ENCODE results near the gene ANKRD13D.
A peak's percentile ranks its signal among the peaks of the same experiment; 100 is the strongest.
"Not testable (repeated sequence)": the region's sequence is repeated elsewhere in the genome, so short reads cannot be mapped to it uniquely, and the experiment has no call there.

ANKRD13D gene

DNA sequence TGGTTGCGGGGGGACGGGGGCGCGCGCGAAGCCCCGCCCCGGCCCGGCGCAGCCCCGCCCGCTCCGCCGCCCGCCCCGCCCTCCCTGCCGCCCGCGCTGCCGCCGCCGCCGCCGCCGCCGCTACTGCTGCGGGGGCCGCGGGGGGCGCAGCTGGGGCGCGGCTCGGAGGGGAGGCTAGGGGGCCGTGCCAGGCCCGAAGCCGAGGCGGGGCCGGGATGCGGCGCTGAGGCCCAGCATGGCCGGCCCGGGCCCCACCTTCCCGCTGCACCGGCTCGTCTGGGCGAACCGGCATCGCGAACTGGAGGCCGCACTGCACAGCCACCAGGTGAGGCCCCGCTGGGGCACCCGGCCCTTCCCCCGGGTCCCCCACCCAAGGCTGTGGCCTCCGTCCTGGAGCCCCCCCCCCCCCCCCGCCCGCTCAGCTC lies at the start of gene ANKRD13D:
TSS of gene ANKRD13D (plus strand) at position 78 of the 425 bp plus-strand sequence. CDS start at position 236, 158 bp downstream.
- DNase-seq (ENCODE audit: low read depth), result no peak

DNA sequence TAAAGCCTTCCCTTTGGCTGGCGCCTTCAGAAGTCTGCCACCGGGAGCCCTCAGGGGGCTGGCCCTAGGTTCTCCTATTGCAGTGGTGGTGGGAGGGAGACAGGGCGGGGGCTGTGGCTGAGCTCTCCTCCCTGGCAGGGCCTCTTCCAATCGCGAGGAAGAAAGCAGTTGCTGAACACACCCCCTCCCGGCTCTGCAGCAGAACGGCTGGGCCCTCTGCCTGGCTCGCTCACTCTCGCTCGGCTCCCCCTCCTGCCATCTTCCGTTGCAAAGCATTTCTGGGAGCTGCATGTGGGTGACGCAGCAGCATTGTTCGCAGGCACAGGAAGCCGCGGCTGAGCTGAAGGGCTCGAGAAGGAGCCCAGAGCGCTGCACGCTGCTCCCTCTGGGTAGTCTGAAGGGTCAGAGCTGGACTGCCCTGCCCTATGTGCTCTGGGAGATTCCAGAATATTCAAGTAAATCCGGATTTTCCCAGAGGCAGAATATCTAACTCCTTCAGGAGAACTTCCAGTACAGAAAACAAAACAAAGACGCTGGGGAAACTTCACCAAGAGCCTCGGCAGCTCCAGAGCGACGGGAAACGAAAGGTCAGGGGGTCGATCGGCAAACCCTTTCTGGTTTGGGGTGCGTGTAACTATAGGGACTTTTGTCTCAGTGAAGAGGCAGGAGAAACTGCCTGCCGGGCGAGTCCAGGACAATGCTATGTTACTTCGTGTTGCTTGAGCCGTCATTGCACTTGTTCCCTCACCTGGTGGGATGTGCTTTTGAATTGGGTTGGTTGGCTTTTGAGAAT lies 49.1 kb upstream of the ANKRD13D start:
- DNase-seq (ENCODE audit: low read depth), result peak; percentile 98

DNA sequence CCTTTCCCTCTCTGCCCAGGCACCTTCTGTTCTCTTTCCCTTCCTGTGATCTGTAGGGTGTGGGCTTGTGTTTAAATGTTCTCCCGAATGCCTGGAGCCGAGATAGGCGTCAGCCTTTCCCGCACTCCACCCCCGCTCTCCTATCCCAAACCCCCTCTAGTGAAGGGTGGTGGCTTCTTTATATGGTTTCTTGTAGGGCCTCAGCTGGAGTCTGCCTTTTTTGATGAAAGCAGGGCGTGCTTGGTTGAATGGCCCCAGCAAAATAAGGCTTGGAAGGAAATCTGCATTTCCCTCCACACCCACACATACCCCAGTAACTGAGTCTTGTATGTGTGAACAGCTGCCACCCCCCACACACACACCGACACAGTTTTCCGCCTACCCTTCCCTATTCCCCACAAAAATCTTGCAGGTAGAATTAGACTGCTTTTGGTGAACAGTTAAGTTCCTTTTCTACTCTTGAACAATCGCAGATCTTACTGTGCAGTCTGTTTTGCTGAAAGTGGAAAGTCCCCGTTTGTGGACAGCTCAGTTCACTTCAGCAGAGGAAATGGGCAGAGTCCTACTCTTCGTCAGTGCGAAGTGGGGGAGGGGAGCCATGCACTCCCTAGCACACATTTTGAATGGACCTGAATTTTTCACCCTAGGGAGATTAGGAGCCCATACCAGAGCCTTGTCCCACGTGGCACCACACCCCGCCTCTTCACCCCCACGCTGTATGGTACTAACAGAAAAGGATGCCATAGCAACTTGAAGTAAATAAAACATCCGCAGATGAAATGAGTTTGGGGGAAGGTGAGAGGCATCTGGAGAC lies 48.3 kb upstream of the ANKRD13D start:
- DNase-seq (ENCODE audit: low read depth), result peak; percentile 82

DNA sequence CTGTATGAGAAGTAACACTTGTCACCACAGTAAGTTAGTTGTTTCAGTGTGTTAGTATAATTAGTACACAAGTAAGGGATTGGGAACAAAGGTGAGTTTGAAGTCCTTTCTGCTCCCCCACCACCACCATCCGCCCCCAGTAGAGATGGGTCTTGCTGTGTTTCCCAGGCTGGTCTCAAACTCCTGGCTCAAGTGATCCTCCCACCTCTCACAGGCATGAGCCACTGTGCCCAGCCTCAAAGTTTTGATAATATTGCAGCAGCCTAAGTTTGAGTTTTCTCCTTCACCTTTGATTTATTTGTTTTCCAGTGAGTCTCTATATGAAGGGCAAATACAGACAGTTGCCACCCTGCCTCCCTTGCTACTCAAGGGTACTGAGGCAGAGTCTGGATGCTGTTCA lies 46.6 kb upstream of the ANKRD13D start:
- DNase-seq (ENCODE audit: low read depth), result no peak

DNA sequence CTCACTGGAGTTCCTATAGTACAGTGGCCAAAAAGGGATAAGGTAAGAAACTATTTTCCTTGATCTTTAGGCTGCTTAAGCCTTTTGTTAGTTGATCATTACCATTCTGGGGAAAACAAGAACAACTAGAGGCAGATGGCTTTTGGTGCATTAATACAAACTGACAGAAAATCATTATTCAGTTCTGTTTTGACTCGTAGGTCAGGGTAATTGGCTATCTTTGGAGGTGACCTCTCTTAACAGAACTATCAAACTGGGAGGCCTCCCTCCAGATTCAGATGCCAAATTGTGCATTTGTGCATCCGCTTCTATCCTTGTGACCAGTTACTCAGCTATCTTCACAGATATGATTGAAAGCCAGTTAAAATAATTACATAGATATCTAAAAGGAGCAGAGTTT lies 46.1 kb upstream of the ANKRD13D start:
- DNase-seq (ENCODE audit: low read depth), result no peak

DNA sequence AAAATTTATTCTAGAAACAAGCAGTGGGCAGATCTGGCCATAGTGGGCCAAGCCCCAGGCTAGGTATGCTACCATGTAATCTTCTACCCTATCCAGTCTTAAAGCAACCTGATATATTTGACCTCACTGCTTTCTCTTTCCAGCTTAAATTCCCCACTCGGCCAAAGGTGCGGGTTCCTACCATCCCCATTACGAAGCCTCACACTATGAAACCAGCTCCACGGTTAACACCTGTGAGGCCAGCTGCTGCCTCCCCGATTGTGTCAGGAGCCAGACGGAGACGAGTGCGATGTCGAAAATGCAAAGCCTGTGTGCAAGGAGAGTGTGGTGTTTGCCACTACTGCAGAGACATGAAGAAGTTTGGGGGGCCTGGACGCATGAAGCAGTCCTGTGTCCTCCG lies 44.1 kb upstream of the ANKRD13D start:
- no peak for DNase-seq (ENCODE audit: low read depth)

DNA sequence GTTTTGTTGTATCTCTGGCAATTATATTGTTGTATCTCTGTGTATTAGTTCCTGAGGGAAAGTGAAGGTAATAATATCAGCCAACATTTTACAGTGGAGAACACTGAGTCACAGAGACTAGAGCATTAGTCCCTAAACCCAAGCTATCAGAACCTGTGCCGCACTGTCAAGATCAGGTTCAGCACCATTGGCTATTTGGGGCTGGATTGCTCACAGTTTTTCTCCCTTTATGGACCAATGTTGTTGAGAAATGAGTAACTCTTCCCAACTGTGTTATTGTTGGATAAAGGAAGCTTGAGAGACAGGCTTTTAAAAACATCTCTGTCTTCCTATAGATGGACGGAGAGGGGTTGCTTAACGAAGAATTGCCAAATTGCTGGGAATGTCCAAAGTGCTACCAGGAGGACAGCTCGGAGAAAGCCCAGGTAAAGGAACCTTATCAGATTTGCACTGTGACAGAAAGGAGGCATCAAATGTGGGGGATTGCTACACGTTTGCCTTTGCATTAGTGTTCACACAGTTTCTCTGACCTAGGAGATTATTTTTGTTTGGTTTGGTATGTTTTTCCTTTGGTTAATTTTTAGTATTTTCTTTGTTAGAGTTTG lies 41.1 kb upstream of the ANKRD13D start:
- no peak for DNase-seq (ENCODE audit: low read depth)

DNA sequence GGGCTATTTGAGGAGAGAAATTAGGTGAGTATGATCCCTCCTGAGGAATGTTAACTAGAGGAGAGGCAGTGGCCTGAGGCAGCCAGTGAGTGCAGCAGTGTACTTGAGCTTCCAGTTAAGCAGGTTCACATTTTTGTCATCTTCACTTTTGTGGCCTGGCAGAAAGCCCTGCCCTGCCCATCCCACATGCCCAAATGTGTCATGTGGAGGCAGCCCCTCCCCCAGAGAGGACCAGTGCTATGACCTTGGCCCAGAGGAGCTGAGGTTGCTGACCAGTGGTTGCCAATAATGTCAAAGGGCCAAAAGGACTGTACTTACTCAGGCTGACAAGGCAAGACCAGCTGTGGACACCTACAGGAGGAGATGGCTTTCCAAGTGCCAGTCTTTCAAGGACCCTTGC lies 40.5 kb upstream of the ANKRD13D start:
- no peak for DNase-seq (ENCODE audit: low read depth)

DNA sequence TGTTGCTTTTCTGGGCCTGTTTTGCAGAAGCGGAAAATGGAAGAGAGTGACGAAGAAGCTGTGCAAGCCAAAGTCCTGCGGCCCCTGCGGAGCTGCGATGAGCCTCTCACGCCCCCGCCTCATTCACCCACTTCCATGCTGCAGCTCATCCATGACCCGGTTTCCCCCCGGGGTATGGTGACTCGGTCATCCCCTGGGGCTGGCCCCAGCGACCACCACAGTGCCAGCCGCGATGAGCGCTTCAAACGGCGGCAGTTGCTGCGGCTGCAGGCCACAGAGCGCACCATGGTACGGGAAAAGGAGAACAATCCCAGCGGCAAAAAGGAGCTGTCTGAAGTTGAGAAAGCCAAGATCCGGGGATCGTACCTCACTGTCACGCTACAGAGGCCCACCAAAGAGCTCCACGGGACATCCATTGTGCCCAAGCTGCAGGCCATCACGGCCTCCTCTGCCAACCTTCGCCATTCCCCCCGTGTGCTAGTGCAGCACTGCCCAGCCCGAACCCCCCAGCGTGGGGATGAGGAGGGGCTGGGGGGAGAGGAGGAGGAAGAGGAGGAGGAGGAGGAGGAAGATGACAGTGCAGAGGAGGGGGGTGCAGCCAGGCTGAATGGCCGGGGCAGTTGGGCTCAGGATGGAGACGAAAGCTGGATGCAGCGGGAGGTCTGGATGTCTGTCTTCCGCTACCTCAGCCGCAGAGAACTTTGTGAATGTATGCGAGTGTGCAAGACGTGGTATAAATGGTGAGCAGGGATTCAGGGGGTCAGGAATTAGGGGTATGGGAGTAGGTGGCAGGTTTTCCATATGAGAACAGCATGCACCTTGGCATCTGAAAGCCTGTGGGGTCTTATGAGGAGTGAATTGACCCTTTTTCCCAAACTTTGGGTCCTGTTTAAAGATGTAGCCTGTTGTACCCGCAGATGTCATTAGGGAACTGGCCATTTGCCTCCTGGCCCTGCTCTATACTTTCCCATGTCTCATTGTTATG lies 38.8 kb upstream of the ANKRD13D start:
- no peak for DNase-seq (ENCODE audit: low read depth)

DNA sequence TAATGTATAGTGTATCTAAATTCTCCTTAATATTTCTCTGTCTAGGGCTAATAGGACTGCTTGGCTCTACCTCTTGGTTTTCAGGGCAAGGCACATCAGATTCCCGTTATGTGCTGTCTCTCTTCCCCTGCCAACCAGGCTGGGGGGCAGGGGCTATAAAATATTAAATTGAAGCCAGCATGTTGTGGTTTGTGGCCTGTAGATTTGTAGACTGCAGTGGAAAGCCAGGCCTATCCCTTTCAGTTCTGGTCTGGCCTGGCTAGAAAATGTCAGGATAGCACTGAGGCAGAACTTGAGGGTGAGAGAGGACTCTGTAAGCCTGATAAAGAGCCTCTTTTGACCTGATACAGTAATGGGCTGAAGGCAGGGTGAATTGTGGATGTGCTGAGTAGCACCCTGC lies 37.3 kb upstream of the ANKRD13D start:
- no peak for DNase-seq (ENCODE audit: low read depth)

DNA sequence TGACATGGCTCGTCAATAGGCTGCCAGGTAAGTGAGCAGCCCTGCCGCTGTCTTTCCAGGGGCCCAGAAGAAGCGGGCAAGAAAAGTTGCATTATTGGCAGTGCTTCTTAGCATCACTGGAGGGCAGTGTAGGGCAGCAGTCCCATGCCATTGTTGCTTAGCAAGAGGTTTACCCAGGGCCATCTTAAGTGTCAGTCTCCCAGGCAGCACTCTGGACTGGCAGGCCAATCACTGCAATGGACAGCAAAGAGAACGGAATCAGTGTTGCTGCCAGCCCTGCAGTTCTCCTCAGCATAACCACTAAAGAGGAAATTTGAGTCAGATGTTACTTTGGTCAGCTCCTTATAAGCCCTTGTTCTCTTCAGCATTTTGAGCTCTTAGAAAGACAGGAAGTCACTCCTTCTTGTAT lies 36.3 kb upstream of the ANKRD13D start:
- DNase-seq (ENCODE audit: low read depth), result no peak

DNA sequence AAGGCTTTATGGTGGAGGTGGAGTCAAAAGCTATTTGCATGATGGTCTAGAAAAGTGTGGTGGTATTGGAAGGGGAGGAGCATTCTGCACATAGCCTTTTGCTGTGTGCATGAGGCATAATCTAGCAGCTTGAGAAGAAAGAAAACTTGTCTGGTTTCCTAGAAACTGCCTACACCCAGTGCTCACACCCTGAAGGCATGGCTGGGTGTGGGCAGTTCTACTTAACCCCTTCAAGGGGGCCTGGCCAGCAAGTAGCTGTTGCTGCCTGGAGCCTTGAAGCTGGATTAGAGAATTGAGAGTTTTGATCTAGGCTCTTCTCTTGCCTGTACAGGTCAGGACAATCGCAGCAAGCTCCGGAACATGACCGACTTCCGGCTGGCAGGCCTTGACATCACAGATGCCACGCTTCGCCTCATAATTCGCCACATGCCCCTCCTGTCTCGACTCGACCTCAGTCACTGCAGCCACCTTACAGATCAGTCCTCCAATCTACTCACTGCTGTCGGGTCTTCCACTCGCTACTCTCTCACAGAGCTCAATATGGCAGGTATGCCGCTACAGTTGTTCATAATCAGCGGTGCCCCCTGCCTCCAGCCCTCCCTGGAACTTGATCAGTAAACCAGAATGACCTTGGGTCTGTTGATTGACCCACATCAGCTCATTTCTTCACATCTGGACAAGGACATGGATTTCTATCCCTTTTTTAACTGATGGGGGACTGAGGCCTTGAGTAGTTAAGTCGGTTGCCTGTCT lies 35.1 kb upstream of the ANKRD13D start:
- no peak for DNase-seq (ENCODE audit: low read depth)

DNA sequence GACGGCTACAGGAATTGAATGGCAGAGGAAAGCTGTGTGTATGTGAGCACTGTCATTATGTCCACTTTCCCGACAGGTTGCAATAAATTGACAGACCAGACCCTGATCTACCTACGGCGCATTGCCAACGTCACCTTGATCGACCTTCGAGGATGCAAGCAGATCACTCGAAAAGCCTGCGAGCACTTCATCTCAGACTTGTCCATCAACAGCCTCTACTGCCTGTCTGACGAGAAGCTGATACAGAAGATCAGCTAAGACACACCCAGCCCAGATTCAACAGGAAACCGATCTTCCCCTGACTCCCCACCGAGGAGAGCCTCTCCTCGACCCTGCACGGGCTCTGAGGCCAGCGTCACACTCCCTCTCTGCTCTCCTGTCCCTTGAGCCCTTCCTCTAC lies 34.3 kb upstream of the ANKRD13D start:
- DNase-seq (ENCODE audit: low read depth), result no peak

DNA sequence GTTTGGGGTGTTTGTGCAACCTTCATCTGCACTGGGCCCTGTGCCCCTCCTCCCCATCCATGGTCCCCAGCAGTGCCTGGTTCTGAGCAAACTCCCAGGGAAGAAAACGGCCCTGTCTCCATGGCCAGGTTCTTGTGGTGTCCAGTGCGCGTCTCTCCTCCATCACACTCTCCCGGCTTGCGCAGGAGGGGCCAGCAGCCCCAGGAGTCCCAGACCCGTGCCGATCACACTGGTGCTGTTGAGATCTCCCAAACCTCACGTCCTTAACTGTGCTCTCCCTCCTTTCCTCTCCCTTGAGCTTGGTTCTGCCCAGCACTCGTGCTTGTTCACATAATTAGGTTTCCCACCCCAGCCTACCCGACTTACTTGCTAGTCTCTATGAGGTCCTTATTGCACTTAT lies 33.8 kb upstream of the ANKRD13D start:
- no peak for DNase-seq (ENCODE audit: low read depth)

DNA sequence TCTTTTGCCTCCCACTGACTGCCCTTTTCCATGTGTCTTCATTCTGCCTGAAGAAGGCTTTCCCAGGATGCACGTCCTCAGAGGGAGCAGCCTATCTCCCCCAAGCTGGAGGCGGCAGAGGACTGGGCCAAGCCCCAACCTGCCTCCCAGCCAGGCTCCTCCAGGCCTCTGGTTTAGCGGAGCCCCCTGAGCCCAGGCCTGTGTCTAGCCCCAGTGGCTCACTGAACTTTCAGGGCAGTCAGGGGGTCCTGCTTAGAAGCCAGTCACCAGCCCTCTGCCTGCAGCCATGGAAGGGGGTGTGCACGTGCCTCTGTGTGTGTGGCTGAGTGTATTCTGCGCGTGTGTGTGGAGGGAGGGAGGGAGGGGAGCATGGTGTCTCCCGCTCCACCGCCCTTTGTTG lies 33.2 kb upstream of the ANKRD13D start:
- no peak for DNase-seq (ENCODE audit: low read depth)

DNA sequence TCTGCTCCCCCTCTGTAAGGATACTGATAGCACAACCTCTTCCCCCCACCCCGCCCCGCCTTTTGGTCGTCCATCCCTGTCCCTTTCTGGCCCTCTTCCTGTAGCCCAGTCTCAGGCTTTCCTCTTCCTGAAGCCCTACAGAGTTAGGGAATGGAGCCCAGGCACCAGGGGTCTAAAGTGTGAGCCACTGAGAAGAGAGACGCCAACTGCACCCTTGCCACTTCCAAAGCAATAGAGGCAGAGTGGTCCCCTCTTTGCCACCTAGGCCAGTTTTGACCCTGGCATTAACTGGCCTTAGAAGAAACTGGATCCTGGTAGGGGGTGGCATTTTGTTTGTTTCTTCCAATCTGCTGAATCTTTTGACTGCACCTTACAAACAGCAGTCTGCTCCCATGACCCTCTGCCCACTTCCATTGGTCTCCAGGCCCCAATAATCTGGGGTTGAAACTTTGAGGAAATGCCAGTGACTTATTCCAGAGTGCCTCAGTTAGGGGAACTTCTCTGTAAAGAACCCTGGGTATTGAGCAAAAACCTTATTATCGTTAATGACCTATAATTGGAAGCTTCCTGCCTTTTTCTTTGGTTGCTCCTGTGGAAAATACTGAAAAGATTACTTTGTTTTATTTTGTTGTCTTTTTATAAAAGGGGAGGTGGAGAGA lies 32.5 kb upstream of the ANKRD13D start:
- DNase-seq (ENCODE audit: low read depth), result no peak

DNA sequence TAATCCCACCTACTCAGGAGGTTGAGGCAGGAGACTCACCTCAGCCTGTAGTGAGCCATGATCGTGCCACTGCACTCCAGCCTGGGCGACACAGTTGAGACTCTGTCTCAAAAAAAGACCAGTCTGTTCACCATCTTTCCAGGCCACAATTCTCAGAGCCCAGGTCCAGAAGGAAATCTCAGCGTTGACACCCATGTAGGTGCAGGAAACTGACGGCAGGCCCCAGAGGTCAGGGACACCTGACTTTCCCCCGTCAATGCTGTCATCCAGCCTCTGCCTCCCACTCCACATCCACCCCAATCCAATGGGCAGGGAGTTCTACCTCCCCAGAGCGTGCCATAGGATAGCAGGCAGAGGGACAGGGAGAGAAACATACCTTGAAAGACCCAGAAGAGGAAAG lies 28.7 kb upstream of the ANKRD13D start:
- no peak for DNase-seq (ENCODE audit: low read depth)

DNA sequence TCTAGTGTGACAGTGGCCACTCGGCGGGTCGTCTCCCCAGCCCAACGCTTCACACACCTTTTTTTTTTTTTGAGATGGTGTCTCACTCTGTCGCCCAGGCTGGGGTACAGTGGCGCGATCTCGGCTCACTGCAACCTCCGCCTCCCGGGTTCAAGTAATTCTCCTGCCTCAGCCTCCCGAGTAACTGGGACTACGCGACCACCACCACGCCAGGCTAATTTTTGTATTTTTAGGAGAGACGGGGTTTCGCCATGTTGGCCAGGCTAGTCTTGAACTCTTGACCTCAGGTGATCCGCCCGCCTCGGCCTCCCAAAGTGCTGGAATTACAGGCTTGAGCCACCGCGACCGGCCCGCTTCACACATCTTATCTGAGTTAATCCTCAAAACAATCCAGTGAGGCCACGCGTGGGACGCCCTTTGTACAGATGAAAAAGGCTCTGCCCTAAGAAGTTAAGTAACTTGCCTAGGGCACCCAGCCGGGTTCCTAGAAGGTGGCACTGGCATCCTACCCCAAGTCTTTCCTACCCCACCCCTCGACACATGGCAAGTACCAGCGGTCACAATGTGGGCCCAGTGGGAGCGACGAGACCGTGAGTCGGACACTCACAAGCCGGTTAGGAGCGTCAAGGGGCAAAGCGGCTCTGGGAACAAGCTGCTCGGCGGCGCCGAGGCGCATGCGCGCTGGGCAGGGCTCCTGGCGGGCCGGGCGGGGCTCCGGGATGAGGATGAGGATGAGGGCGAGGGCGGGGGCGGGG lies 28.0 kb upstream of the ANKRD13D start:
- not testable (repeated sequence) for DNase-seq (ENCODE audit: low read depth)

DNA sequence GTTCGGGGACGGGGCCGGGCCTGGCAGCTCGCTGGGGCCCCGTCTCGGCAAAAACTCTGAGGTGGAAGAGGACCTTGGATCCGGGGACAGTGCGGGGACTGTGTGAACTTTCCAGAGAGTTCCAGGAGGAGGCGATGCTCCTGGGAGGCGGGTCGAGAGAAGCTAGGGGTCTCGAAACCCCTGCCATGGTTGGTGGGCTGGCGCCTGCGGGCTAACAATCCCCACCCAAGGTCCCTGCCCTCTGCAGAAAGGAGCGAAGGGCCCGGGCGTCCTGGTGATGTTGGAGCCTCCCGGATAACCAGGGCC lies 27.5 kb upstream of the ANKRD13D start:
- DNase-seq (ENCODE audit: low read depth), result no peak
